IMR-90 (cell line): ENCODE data around the gene MRPS9. TPM values are rescaled to one million over a fixed set of nuclear protein-coding genes. Genes with fewer than 3 reads are reported as not detected.

Experiments
- ATAC-seq: fragments of 200-7000 bp; cut with Tn5 transposase; 2 replicates; pipeline ENCODE4 v1.9.1; 2020; ENCODE audit warnings: low read depth, mild to moderate bottlenecking, moderate library complexity
- BruUV-seq: library from RNA; stranded (reverse); fragments of 400-500 nt; replicated peaks from 2 replicates; lab custom pipeline; 2021; lab: Mats Ljungman, UMichigan
- CTCF ChIA-PET: fragments of 300-600 bp; formaldehyde crosslinking; extraction: SDS; loops from one replicate; lab custom pipeline; 2021; ENCODE audit warnings: antibody characterized with exemption; lab: Yijun Ruan, JAX
- POLR2A ChIA-PET: fragments of 300-600 bp; sonication (Branson Sonifier 250); formaldehyde crosslinking; loops from one replicate; lab custom pipeline; 2022; ENCODE audit warnings: antibody characterized with exemption; ENCODE audit not compliant: unreplicated experiment; lab: Charles Lee
- DNase-seq: peaks from one replicate; pipeline ENCODE4 v3.0.0; 2013
- H2AFZ ChIP-seq: replicated peaks from 2 replicates; pipeline ENCODE3; 2013; ENCODE audit warnings: low read length, mild to moderate bottlenecking; ENCODE audit not compliant: poor library complexity
- H2AK5ac ChIP-seq: 2 replicates; pipeline ENCODE4 v1.6.1; 2013; ENCODE audit warnings: low read depth, low read length, inconsistent platforms
- H2AK9ac ChIP-seq: replicated peaks from 2 replicates; pipeline ENCODE3; 2013; ENCODE audit warnings: mild to moderate bottlenecking, low read depth, low read length, moderate library complexity; ENCODE audit not compliant: poor library complexity
- H2BK120ac ChIP-seq: 2 replicates; pipeline ENCODE4 v1.6.1; 2013; ENCODE audit warnings: low read depth, low read length, inconsistent platforms
- H2BK15ac ChIP-seq: 3 replicates; pipeline ENCODE4 v1.6.1; 2013; ENCODE audit warnings: low read depth, low read length, inconsistent platforms
- H2BK20ac ChIP-seq: 2 replicates; pipeline ENCODE4 v1.6.1; 2013; ENCODE audit warnings: low read depth, mild to moderate bottlenecking, inconsistent platforms, low read length, moderate library complexity
- H2BK5ac ChIP-seq: 2 replicates; pipeline ENCODE4 v1.6.1; 2013; ENCODE audit warnings: mild to moderate bottlenecking, low read depth, low read length, inconsistent platforms; ENCODE audit not compliant: poor library complexity, severe bottlenecking
- H3K14ac ChIP-seq: replicated peaks from 2 replicates; pipeline ENCODE4 v1.6.1; 2013; ENCODE audit warnings: low read depth, low read length, inconsistent platforms
- H3K18ac ChIP-seq: 2 replicates; pipeline ENCODE4 v1.6.1; 2013; ENCODE audit warnings: low read depth, low read length, control low read depth
- H3K23ac ChIP-seq: 2 replicates; pipeline ENCODE4 v1.6.1; 2013; ENCODE audit warnings: low read depth, low read length, inconsistent platforms
- H3K27ac ChIP-seq: 2 replicates; pipeline ENCODE4 v1.5.1; 2013; ENCODE audit warnings: mild to moderate bottlenecking, control low read depth, low read length; ENCODE audit not compliant: insufficient read depth
- H3K27me3 ChIP-seq: 2 replicates; pipeline ENCODE4 v1.6.1; 2013; ENCODE audit warnings: low read length; ENCODE audit not compliant: control insufficient read depth, insufficient read depth
- H3K36me3 ChIP-seq: 2 replicates; pipeline ENCODE4 v1.6.1; 2013; ENCODE audit warnings: low read length, mixed read lengths; ENCODE audit not compliant: control insufficient read depth, insufficient read depth
- H3K4ac ChIP-seq: 2 replicates; pipeline ENCODE4 v1.6.1; 2013; ENCODE audit warnings: low read depth, low read length, inconsistent platforms
- H3K4me1 ChIP-seq: 2 replicates; pipeline ENCODE4 v1.6.1; 2013; ENCODE audit warnings: low read length, mixed read lengths; ENCODE audit not compliant: control insufficient read depth, insufficient read depth
- H3K4me2 ChIP-seq: 2 replicates; pipeline ENCODE4 v1.6.1; 2013; ENCODE audit warnings: low read depth, mild to moderate bottlenecking, control low read depth, low read length, moderate library complexity
- H3K4me3 ChIP-seq: 2 replicates; pipeline ENCODE4 v1.5.1; 2013; ENCODE audit warnings: low read depth, mild to moderate bottlenecking, control low read depth, low read length, moderate library complexity; ENCODE audit not compliant: insufficient read depth
- H3K56ac ChIP-seq: 2 replicates; pipeline ENCODE4 v1.6.1; 2013; ENCODE audit warnings: low read length, inconsistent platforms; ENCODE audit not compliant: insufficient read depth; ENCODE audit errors: extremely low read depth
- H3K79me1 ChIP-seq, 2 experiments: 2 replicates each; pipeline ENCODE4 v1.6.1; 2013; ENCODE audit warnings: low read length in 2 of 2, inconsistent platforms in 1 of 2, low read depth in 1 of 2
- H3K9ac ChIP-seq: 2 replicates; pipeline ENCODE4 v1.6.1; 2013; ENCODE audit warnings: low read depth, low read length, control low read depth
- H3K9me1 ChIP-seq: 2 replicates; pipeline ENCODE4 v1.6.1; 2013; ENCODE audit warnings: low read length, inconsistent platforms; ENCODE audit not compliant: insufficient read depth
- H3K9me3 ChIP-seq: 2 replicates; pipeline ENCODE4 v1.6.1; 2013; ENCODE audit warnings: low read length; ENCODE audit not compliant: control insufficient read depth, insufficient read depth
- H4K20me1 ChIP-seq: 2 replicates; pipeline ENCODE4 v1.6.1; 2013; ENCODE audit warnings: low read length, inconsistent platforms; ENCODE audit not compliant: insufficient read depth
- H4K5ac ChIP-seq: 2 replicates; pipeline ENCODE4 v1.6.1; 2013; ENCODE audit warnings: mild to moderate bottlenecking, low read depth, low read length, control low read depth
- H4K8ac ChIP-seq, 2 experiments: 2 replicates each; pipeline ENCODE4 v1.6.1; 2013; ENCODE audit warnings: low read depth in 2 of 2, low read length in 2 of 2, control low read depth in 1 of 2, inconsistent platforms in 1 of 2
- H4K91ac ChIP-seq: 2 replicates; pipeline ENCODE4 v1.6.1; 2013; ENCODE audit warnings: low read depth, low read length, inconsistent platforms; ENCODE audit not compliant: insufficient read depth
- CTCF ChIP-seq: conservative IDR thresholded peaks from 2 replicates; pipeline ENCODE4 v1.5.1; 2012; ENCODE audit warnings: mild to moderate bottlenecking, low read depth, low read length, improper control_type of control experiment
- ELK1 ChIP-seq: fragments of 150-350 bp; IDR thresholded peaks from 2 replicates; pipeline ENCODE4 v1.6.1; 2016; ENCODE audit warnings: low read depth, mild to moderate bottlenecking, low read length, moderate library complexity, borderline replicate concordance
- MAFK ChIP-seq: IDR thresholded peaks from 2 replicates; pipeline ENCODE4 v1.6.1; 2012; ENCODE audit warnings: low read depth, low read length, improper control_type of control experiment
- MXI1 ChIP-seq: IDR thresholded peaks from 2 replicates; pipeline ENCODE4 v1.6.1; 2012; ENCODE audit warnings: low read depth, mild to moderate bottlenecking, low read length, moderate library complexity, borderline replicate concordance
- RFX5 ChIP-seq: IDR thresholded peaks from 2 replicates; pipeline ENCODE4 v1.8.0; 2012; ENCODE audit warnings: low read depth, mild to moderate bottlenecking, low read length, moderate library complexity
- USF2 ChIP-seq: fragments of 150-350 bp; IDR thresholded peaks from 2 replicates; pipeline ENCODE4 v1.6.1; 2017; ENCODE audit warnings: mild to moderate bottlenecking, antibody characterized with exemption, low read length, low read depth
- WGBS, 2 experiments: methylation state at CpG; one replicate each; pipeline versions ENCODE4 v1.1.5 to v1.1.7; 2013; ENCODE audit warnings: missing lambda C conversion rate in 2 of 2; ENCODE audit not compliant: insufficient read length in 1 of 2; ENCODE audit errors: extremely low coverage in 2 of 2; 5-methylcytosine and 5-hydroxymethylcytosine counted together
- dilution Hi-C: fragments of 300-500 bp; cut with HindIII; formaldehyde crosslinking; loops from one replicate; pipeline ENCODE4 v1.14.3; 2018; ENCODE audit warnings: low sequenced_read_pairs; ENCODE audit not compliant: unreplicated experiment
- in situ Hi-C: fragments of 300-500 bp; cut with MboI; formaldehyde crosslinking; loops from 3 replicates; pipeline ENCODE4 v1.14.3; 2019; ENCODE audit warnings: low sequenced_read_pairs, inconsistent platforms, mixed read lengths
- intact Hi-C: fragments of 100-400 bp; cut with micrococcal nuclease; formaldehyde crosslinking; loops from 2 replicates; pipeline ENCODE4 v1.10.0; 2022
- polyA plus RNA-seq, 3 experiments: library from polyadenylated mRNA; depleted of rRNA; stranded (reverse); fragments of >200 nt; gene quantifications; 2 replicates each; pipeline ENCODE4 v1.2.3, GENCODE V29; 2012; ENCODE audit warnings: low replicate concordance in 1 of 3
- total RNA-seq: library from RNA; depleted of rRNA; stranded (reverse); fragments of >200 nt; gene quantifications from 2 replicates; pipeline ENCODE4 v1.2.3, GENCODE V29; 2012

Gene MRPS9
- total and polyA plus RNA-seq, 2 of the 4 experiments (the other 2 are of a cell fraction): 20.6 to 27.7 TPM

DNA sequence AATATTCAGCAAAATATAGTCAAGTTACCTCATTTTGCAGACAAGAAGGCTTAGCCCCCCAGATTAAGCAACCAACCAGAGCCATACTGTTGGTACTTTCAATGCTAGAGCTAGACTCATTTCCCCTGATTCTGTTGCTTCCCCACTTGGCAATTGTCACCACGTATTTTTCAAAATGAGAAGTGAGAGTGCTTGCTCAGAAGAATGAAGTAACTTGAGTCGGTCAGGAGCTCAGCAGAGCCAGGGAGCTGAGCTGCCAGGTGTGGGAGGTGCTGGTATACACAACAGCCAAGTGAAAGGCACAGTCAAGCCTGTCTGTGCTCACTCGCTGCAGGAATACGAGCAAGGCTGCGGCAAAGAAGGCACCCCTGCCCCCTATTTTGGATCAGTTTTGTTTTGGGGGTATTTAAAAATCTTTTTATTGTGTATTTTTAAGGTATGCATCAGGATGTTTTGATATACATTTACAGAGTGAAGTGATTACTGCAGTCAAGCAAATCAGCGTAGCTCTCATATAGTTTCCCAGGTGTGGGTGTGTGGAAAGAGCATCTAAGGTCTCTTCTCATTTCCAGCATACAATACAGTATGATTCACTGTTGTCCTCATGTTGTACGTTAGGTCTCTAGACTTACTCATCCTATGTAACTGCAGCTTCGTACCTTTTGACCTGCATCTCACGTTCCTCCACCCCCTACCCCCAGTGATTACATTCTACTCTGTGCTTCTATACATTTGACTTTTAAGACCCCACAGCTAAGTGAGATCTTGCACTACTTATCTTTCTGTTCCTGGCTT lies 62.4 kb downstream of the MRPS9 start (continued):
- TF ChIP-seq CTCF: no peak

- intact Hi-C loops (loop anchor here (5.0 kb wide), 1 partner anchor 65 kb away; the partner anchor contains the start of gene MRPS9), in situ Hi-C loops (no loop called here), dilution Hi-C loops (no loop called here)
- Histone ChIP-seq H4K8ac (no peak overlapping the region), H4K20me1 (no peaks in the 10 kb centered on the region), H2BK15ac (no peak overlapping the region), H3K9me3 (no peaks in the 10 kb centered on the region), H2AK9ac (no peak overlapping the region), H4K91ac (no peak overlapping the region), H2BK5ac (no peak overlapping the region), H3K23ac (no peak overlapping the region), H3K27me3 (no peaks in the 10 kb centered on the region), H4K5ac (no peak overlapping the region), H3K14ac (no peak overlapping the region), H3K4ac (no peak overlapping the region), H3K4me3 (no peak overlapping the region), H3K4me1 (peaks cover 8% of the 10 kb centered on the region), H3K36me3 (peaks cover 9% of the 10 kb centered on the region), H3K79me1 (no peaks in the 10 kb centered on the region), H2BK20ac (no peak overlapping the region; the same call in 1 of the 2 replicates), H2AK5ac (no peak overlapping the region), H2BK120ac (no peak overlapping the region), H2AFZ (no peak overlapping the region), H3K27ac (no peak overlapping the region), H3K56ac (no peak overlapping the region), H3K9ac (no peak overlapping the region), H3K9me1 (peaks cover 11% of the 10 kb centered on the region), H3K18ac (no peak overlapping the region), H3K4me2 (no peak overlapping the region)
- no peak for ATAC-seq
- DNase-seq: no peak
- ChIA-PET POLR2A (no interaction called here), CTCF (no interaction called here)
- WGBS, 2 experiments: 78% methylated on average over 3 of the region's 12 CpGs; no CpG with 5 or more reads in 1 of the 2 experiments
- BruUV-seq: no TSS peak
- TF ChIP-seq ELK1 (no peak), MXI1 (no peak), RFX5 (no peak), MAFK (no peak), USF2 (no peak)
These were observed 64.1 kb downstream of the MRPS9 start for GRCh38 chr2:105102001-105102400.
